Spleen (tissue), 11 donors: ENCODE results near the gene PTGS1. TPM values are rescaled to one million over a fixed set of nuclear protein-coding genes. Genes with fewer than 3 reads are reported as not detected.
A peak's percentile ranks its signal among the peaks of the same experiment; 100 is the strongest.
"Not testable (repeated sequence)": the region's sequence is repeated elsewhere in the genome, so short reads cannot be mapped to it uniquely, and the experiment has no call there.

Experiments used
- DNase-seq: peaks from one replicate; pipeline ENCODE4 v3.0.0-alpha.2; 2020
- H3K27ac ChIP-seq, 8 donors: fragments of 200-600 bp; sonication (generic) in 7 of 8; 1 replicate in 4 of 8; 2 replicates in 4 of 8; pipeline versions ENCODE4 v1.5.0 to v1.8.0; 2016 to 2021; ENCODE audit warnings: inconsistent platforms in 4 of 8, mild to moderate bottlenecking in 4 of 8, moderate library complexity in 1 of 8
- H3K27me3 ChIP-seq, 7 donors: fragments of 200-600 bp; sonication (generic) in 6 of 7; replicated peaks in 1 of 7; 1 replicate in 4 of 7; 2 replicates in 3 of 7; pipeline versions ENCODE4 v1.5.0 to v1.8.0; 2016 to 2021; ENCODE audit warnings: inconsistent platforms in 3 of 7, mild to moderate bottlenecking in 1 of 7
- H3K36me3 ChIP-seq, 6 donors: fragments of 200-600 bp; sonication (generic) in 5 of 6; 1 replicate in 4 of 6; 2 replicates in 2 of 6; pipeline versions ENCODE4 v1.5.0 to v1.8.0; 2016 to 2021; ENCODE audit warnings: inconsistent platforms in 2 of 6
- H3K4me1 ChIP-seq, 6 donors: fragments of 200-600 bp; sonication (generic) in 5 of 6; 1 replicate in 3 of 6; 2 replicates in 3 of 6; pipeline versions ENCODE4 v1.5.0 to v1.8.0; 2016 to 2021; ENCODE audit warnings: inconsistent platforms in 3 of 6
- H3K4me3 ChIP-seq, 8 donors: fragments of 200-600 bp; sonication (generic) in 7 of 8; 1 replicate in 4 of 8; 2 replicates in 4 of 8; pipeline versions ENCODE4 v1.5.0 to v1.8.0; 2016 to 2021; ENCODE audit warnings: inconsistent platforms in 4 of 8, mild to moderate bottlenecking in 4 of 8, moderate library complexity in 2 of 8
- H3K9me3 ChIP-seq, 8 donors: fragments of 200-600 bp; sonication (generic) in 7 of 8; 1 replicate in 4 of 8; 2 replicates in 4 of 8; pipeline versions ENCODE4 v1.5.0 to v1.8.0; 2016 to 2021; ENCODE audit warnings: inconsistent platforms in 4 of 8
- POLR2A ChIP-seq, 3 donors: fragments of 450-650 bp; IDR thresholded peaks; one replicate each; pipeline ENCODE4 v1.5.1; 2017; ENCODE audit warnings: antibody characterized with exemption in 3 of 3, mild to moderate bottlenecking in 1 of 3
- POLR2AphosphoS5 ChIP-seq, 3 donors: sonication (generic); formaldehyde crosslinking; IDR thresholded peaks; one replicate each; pipeline ENCODE4 v1.5.1; 2017; ENCODE audit warnings: antibody characterized with exemption in 3 of 3
- WGBS, 5 donors: extraction: QIAGEN DNeasy Blood & Tissue Kit in 3 of 5; methylation state at CpG; one replicate each; pipeline versions ENCODE4 v1.1.5 to v1.1.7; 2013 to 2018; 5-methylcytosine and 5-hydroxymethylcytosine counted together
- intact Hi-C: fragments of 100-400 bp; cut with DNase I; formaldehyde crosslinking; loops from one replicate; pipeline ENCODE4 v1.15.0; 2023; ENCODE audit warnings: low total_unique reads
- polyA plus RNA-seq, 3 donors: library from polyadenylated mRNA; stranded (reverse); fragments of 200-250 nt; gene quantifications; one replicate each; pipeline ENCODE4 v1.2.1, GENCODE V29; 2013
- total RNA-seq, 7 donors: library from RNA; depleted of rRNA in 3 of 7; stranded (reverse); fragments of >200 nt in 3 of 7; fragmentation: NEBNext Ultra II Directional in 4 of 7; extraction: Animal tissue kit (Norgen Biotek cat#: 25700) in 4 of 7; gene quantifications; one replicate each; pipeline versions ENCODE4 v1.1.0 to v1.2.1, GENCODE V29; 2016 to 2021
- TF ChIP-seq, protein P1 (sequence below), 11 experiments: fragments of 200-600 bp in 7 of 11; fragments of 450-650 bp in 4 of 11; sonication (generic) in 4 of 11; IDR thresholded peaks in 8 of 11; conservative IDR thresholded peaks in 3 of 11; 1 replicate in 7 of 11; 2 replicates in 4 of 11; pipeline versions ENCODE4 v1.4.0 to v1.8.0; 2016 to 2021; ENCODE audit warnings: antibody characterized with exemption in 11 of 11, inconsistent platforms in 4 of 11, mild to moderate bottlenecking in 1 of 11
- donor health status: healthy with polysubstance abuse.
- donor health status: DM: no; HTN: no; CAD: no; lungs with moderate emphysema.
- donor health status: DM: no; HTN: no; CAD: no.
- donor health status: Bipolar disorder and iron deficiency.
- donor health status: healthy.
- donor health status: DM: no; HTN: no; CAD: no.
- donor health status: DM: yes; HTN: yes; CAD: no.

PTGS1 gene
- total and polyA plus RNA-seq, 10 donors, result 2.8 to 18.6 (median 13.9) TPM

GRCh38 chr9:122327175-122327574, 43.6 kb upstream of the PTGS1 start:
- peaks cover 0 to 65% (median 27%) of the 10 kb centered on the region in 6 donors for H3K36me3 ChIP-seq
- no peak overlapping the region for H3K27ac ChIP-seq
- H3K9me3 ChIP-seq, result no peaks in the 10 kb centered on the region
- intact Hi-C loops, result no loop called here
- TF ChIP-seq POLR2A (IDR thresholded peaks at IDR 0.05), result no peak
- TF ChIP-seq, protein P1, sequence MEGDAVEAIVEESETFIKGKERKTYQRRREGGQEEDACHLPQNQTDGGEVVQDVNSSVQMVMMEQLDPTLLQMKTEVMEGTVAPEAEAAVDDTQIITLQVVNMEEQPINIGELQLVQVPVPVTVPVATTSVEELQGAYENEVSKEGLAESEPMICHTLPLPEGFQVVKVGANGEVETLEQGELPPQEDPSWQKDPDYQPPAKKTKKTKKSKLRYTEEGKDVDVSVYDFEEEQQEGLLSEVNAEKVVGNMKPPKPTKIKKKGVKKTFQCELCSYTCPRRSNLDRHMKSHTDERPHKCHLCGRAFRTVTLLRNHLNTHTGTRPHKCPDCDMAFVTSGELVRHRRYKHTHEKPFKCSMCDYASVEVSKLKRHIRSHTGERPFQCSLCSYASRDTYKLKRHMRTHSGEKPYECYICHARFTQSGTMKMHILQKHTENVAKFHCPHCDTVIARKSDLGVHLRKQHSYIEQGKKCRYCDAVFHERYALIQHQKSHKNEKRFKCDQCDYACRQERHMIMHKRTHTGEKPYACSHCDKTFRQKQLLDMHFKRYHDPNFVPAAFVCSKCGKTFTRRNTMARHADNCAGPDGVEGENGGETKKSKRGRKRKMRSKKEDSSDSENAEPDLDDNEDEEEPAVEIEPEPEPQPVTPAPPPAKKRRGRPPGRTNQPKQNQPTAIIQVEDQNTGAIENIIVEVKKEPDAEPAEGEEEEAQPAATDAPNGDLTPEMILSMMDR (IDR thresholded peaks at IDR 0.05 in 8 of 11, conservative IDR thresholded peaks at IDR 0.05 in 3 of 11), result no peak
- TF ChIP-seq POLR2AphosphoS5 (IDR thresholded peaks at IDR 0.05), result no peak
- H3K4me3 ChIP-seq, result no peak overlapping the region
- 88 to 94% (median 89%) methylated on average over 2 of the region's 2 CpGs for WGBS, 5 donors
- H3K4me1 ChIP-seq, result peaks cover 0 to 5% (median 2%) of the 10 kb centered on the region in 6 donors
- DNase-seq, result no peak
- H3K27me3 ChIP-seq, result no peaks in the 10 kb centered on the region

- TF ChIP-seq, protein P1 (IDR thresholded peaks at IDR 0.05 in 8 of 11, conservative IDR thresholded peaks at IDR 0.05 in 3 of 11), result no peak
- TF ChIP-seq POLR2AphosphoS5 (IDR thresholded peaks at IDR 0.05), result no peak
- TF ChIP-seq POLR2A (IDR thresholded peaks at IDR 0.05), result no peak
- H3K4me1 ChIP-seq, result peaks cover 0 to 11% (median 2%) of the 10 kb centered on the region in 6 donors
- intact Hi-C loops, result no loop called here
- DNase-seq, result no peak
- no peak overlapping the region for H3K4me3 ChIP-seq
- H3K27ac ChIP-seq, result no peak overlapping the region
- 82 to 92% (median 83%) methylated on average over 2 to 3 of the region's 3 CpGs for WGBS, 5 donors
- H3K36me3 ChIP-seq, result peaks cover 0 to 41% (median 3%) of the 10 kb centered on the region in 6 donors
- H3K27me3 ChIP-seq, result no peaks in the 10 kb centered on the region
- no peaks in the 10 kb centered on the region for H3K9me3 ChIP-seq
Measured at GRCh38 chr9:122329597-122329996, 41.2 kb upstream of the PTGS1 start.

DNA sequence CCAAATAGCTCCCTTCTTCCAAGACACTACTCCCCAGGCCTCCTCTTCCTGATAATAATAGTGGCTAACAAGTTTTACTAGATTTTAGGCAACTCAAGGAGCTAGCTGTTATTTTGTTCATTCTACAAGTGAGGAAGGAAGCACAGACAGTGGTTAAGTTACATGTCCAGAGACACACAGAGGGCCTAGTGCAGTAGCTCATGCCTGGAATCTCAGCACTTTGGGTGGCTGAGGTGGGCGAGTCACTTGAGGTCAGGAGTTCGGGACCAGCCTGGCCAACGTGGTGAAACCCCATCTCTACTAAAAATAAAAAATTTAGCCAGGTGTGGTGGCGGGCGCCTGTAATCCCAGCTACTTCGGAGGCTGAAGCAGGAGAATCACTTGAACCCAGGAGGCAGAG, 40.4 kb upstream of the PTGS1 start:
- H3K27me3 ChIP-seq, DNase-seq, H3K9me3 ChIP-seq, intact Hi-C loops, H3K27ac ChIP-seq, H3K4me3 ChIP-seq: not testable (repeated sequence)
- 85 to 94% (median 88%) methylated on average over 6 of the region's 6 CpGs for WGBS, 5 donors
- peaks cover 0 to 11% (median 2%) of the 10 kb centered on the region in 6 donors for H3K4me1 ChIP-seq
- peaks cover 0 to 37% (median 0%) of the 10 kb centered on the region in 6 donors for H3K36me3 ChIP-seq

GRCh38 chr9:122331523-122331927, 39.3 kb upstream of the PTGS1 start:
- Histone ChIP-seq H3K27me3 (no peaks in the 10 kb centered on the region), H3K36me3 (peaks cover 0 to 28% (median 0%) of the 10 kb centered on the region in 6 donors), H3K27ac (peak overlapping the region in 2 of 8 donors; percentile 5), H3K9me3 (no peaks in the 10 kb centered on the region), H3K4me1 (peaks cover 0 to 11% (median 2%) of the 10 kb centered on the region in 6 donors), H3K4me3 (no peak overlapping the region)
- 79 to 93% (median 84%) methylated on average over 3 of the region's 3 CpGs for WGBS, 5 donors
- DNase-seq, result no peak
- intact Hi-C loops, result no loop called here
- TF ChIP-seq, protein P1 (IDR thresholded peaks at IDR 0.05 in 8 of 11, conservative IDR thresholded peaks at IDR 0.05 in 3 of 11), result no peak
- no peak for TF ChIP-seq POLR2A (IDR thresholded peaks at IDR 0.05)
- no peak for TF ChIP-seq POLR2AphosphoS5 (IDR thresholded peaks at IDR 0.05)

- peaks cover 0 to 4% (median 0%) of the 10 kb centered on the region in 7 donors for H3K27me3 ChIP-seq
- H3K36me3 ChIP-seq, result peaks cover 0 to 22% (median 0%) of the 10 kb centered on the region in 6 donors
- H3K27ac ChIP-seq, result peak overlapping the region in 2 of 8 donors; percentile 5
- no peaks in the 10 kb centered on the region for H3K9me3 ChIP-seq
- intact Hi-C loops, result no loop called here
- peaks cover 0 to 11% (median 2%) of the 10 kb centered on the region in 6 donors for H3K4me1 ChIP-seq
- H3K4me3 ChIP-seq, result no peak overlapping the region
- WGBS, 5 donors, result 14 to 32% (median 24%) methylated on average over 6 of the region's 6 CpGs
- no peak for DNase-seq
- TF ChIP-seq POLR2AphosphoS5 (IDR thresholded peaks at IDR 0.05), result peak; percentile 75 to 82 (median 75)
- no peak for TF ChIP-seq POLR2A (IDR thresholded peaks at IDR 0.05)
Measured at GRCh38 chr9:122332083-122332482, 38.7 kb upstream of the PTGS1 start.
